Activated gamma-delta T cell (primary cell): ENCODE results near the gene IGF2BP2.
"Not testable (repeated sequence)": the region's sequence is repeated elsewhere in the genome, so short reads cannot be mapped to it uniquely, and the experiment has no call there.

ENCODE experiments used
- DNase-seq: peaks from one replicate; lab custom pipeline; 2025; lab: John Stamatoyannopoulos, UW

IGF2BP2 gene

GRCh38 chr3:185712337-185712736 lies 112.5 kb downstream of the IGF2BP2 start:
- DNase-seq, result no peak

- no peak for DNase-seq
Observed at GRCh38 chr3:185711255-185711870, 113.5 kb downstream of the IGF2BP2 start.

- no peak for DNase-seq
Observed at GRCh38 chr3:185709251-185709955, 115.4 kb downstream of the IGF2BP2 start.

- DNase-seq, result no peak
Observed at GRCh38 chr3:185708392-185708791, 116.5 kb downstream of the IGF2BP2 start.

- DNase-seq, result no peak
Observed at GRCh38 chr3:185705498-185705897, 119.3 kb downstream of the IGF2BP2 start.

GRCh38 chr3:185702262-185703225 lies 122.3 kb downstream of the IGF2BP2 start:
- DNase-seq, result no peak

GRCh38 chr3:185701611-185702261 lies 123.1 kb downstream of the IGF2BP2 start:
- DNase-seq, result no peak

- no peak for DNase-seq
Observed at GRCh38 chr3:185699927-185700326, 124.9 kb downstream of the IGF2BP2 start.

GRCh38 chr3:185697228-185697627 lies 127.6 kb downstream of the IGF2BP2 start:
- DNase-seq, result not testable (repeated sequence)

- DNase-seq, result no peak
Observed at GRCh38 chr3:185696039-185696438, 128.8 kb downstream of the IGF2BP2 start.

GRCh38 chr3:185693985-185694653 lies 130.7 kb downstream of the IGF2BP2 start:
- DNase-seq, result no peak

- DNase-seq, result no peak
Observed at GRCh38 chr3:185691622-185692021, 133.2 kb downstream of the IGF2BP2 start.

- DNase-seq, result no peak
Observed at GRCh38 chr3:185687271-185687878, 137.5 kb downstream of the IGF2BP2 start.

- DNase-seq, result no peak
Observed at GRCh38 chr3:185685231-185686035, 139.4 kb downstream of the IGF2BP2 start.

GRCh38 chr3:185680231-185680630 lies 144.6 kb downstream of the IGF2BP2 start:
- no peak for DNase-seq

- DNase-seq, result no peak
Observed at GRCh38 chr3:185678027-185678426, 146.8 kb downstream of the IGF2BP2 start.

- no peak for DNase-seq
Observed at GRCh38 chr3:185677146-185677829, 147.6 kb downstream of the IGF2BP2 start.

GRCh38 chr3:185667574-185667973 lies 157.3 kb downstream of the IGF2BP2 start:
- DNase-seq, result no peak

GRCh38 chr3:185663929-185664328 lies 160.9 kb downstream of the IGF2BP2 start:
- DNase-seq, result no peak

- no peak for DNase-seq
Observed at GRCh38 chr3:185661772-185662171, 163.1 kb downstream of the IGF2BP2 start.
